ENCODE results near the gene DDX39A.

- TF ChIP-seq EP300 (IDR thresholded peaks at IDR 0.05) (no peak), CTCF (IDR thresholded peaks at IDR 0.05) (no peak), POLR2A (IDR thresholded peaks at IDR 0.05; ENCODE audit: low read length) (no peak), CBX2 (IDR thresholded peaks at IDR 0.05; ENCODE audit: borderline replicate concordance, low read depth) (no peak), CHD2 (IDR thresholded peaks at IDR 0.05; ENCODE audit: low read length, partially characterized antibody) (no peak), BHLHE40 (IDR thresholded peaks at IDR 0.05; ENCODE audit: low read depth, low read length) (no peak), POLR2AphosphoS2 (conservative IDR thresholded peaks at IDR 0.05; ENCODE audit: low read length) (no peak), EHF (CRISPR knock-in tag; IDR thresholded peaks at IDR 0.05) (no peak), HDAC2 (IDR thresholded peaks at IDR 0.05) (no peak), SMC3 (IDR thresholded peaks at IDR 0.05) (no peak)
Measured at GRCh38 chr19:14410091-14411051, 8.8 kb downstream of the DDX39A start.
